GM12892 (cell line): ENCODE measurements around the gene KPNA3.

Experiments
- POLR2A ChIP-seq: IDR thresholded peaks from 2 replicates; pipeline ENCODE4 v1.6.1; 2011; ENCODE audit warnings: low read depth, low read length, control low read depth
- POLR2AphosphoS5 ChIP-seq: IDR thresholded peaks from 2 replicates; pipeline ENCODE4 v1.6.1; 2011; ENCODE audit warnings: low read depth, low read length, control low read depth
- TAF1 ChIP-seq: IDR thresholded peaks from 2 replicates; pipeline ENCODE4 v1.6.1; 2011; ENCODE audit warnings: low read depth, mild to moderate bottlenecking, control low read depth, low read length, borderline replicate concordance

GRCh38 chr13:49784886-49785570, 7.5 kb downstream of the KPNA3 start:
- TF ChIP-seq TAF1 = no peak
- no peak for TF ChIP-seq POLR2A
- no peak for TF ChIP-seq POLR2AphosphoS5
